ENCODE measurements around the gene INSYN1.
"Not testable (repeated sequence)": the region's sequence is repeated elsewhere in the genome, so short reads cannot be mapped to it uniquely, and the experiment has no call there.

INSYN1 gene

GRCh38 chr15:73714695-73715301 is 38.4 kb downstream of the INSYN1 start:
- no peak for DNase-seq (ENCODE audit: low read depth)

GRCh38 chr15:73712107-73712506 is 41.0 kb downstream of the INSYN1 start:
- DNase-seq (ENCODE audit: low read depth): no peak

- no peak for DNase-seq (ENCODE audit: low read depth)
These were observed 41.6 kb downstream of the INSYN1 start for GRCh38 chr15:73711526-73711925.

GRCh38 chr15:73710321-73710720 is 42.8 kb downstream of the INSYN1 start:
- DNase-seq (ENCODE audit: low read depth): no peak

- DNase-seq (ENCODE audit: low read depth): no peak
These were observed 43.5 kb downstream of the INSYN1 start for GRCh38 chr15:73709686-73710085.

DNA sequence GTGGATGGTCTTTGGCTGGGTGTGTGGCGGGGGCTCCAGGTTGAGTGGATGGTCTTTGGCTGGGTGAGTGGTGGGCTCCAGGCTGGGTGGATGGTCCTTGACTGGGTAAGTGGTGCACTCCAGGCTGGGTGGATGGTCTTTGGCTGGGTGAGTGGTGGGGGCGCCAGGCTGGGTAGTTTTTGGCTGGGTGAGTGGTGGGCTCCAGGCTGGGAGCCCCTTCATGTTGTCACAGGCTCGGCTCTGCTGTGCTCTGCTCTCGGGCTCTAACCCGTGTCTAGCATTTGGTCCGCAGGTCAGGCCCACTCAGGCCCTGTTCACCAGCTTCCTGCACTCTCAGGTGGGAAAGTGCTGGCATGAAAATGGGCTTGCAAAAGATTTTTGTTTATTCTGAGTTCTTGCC is 43.9 kb downstream of the INSYN1 start:
- no peak for DNase-seq (ENCODE audit: low read depth)

- DNase-seq (ENCODE audit: low read depth): no peak
These were observed 44.5 kb downstream of the INSYN1 start for GRCh38 chr15:73708691-73709090.

DNA sequence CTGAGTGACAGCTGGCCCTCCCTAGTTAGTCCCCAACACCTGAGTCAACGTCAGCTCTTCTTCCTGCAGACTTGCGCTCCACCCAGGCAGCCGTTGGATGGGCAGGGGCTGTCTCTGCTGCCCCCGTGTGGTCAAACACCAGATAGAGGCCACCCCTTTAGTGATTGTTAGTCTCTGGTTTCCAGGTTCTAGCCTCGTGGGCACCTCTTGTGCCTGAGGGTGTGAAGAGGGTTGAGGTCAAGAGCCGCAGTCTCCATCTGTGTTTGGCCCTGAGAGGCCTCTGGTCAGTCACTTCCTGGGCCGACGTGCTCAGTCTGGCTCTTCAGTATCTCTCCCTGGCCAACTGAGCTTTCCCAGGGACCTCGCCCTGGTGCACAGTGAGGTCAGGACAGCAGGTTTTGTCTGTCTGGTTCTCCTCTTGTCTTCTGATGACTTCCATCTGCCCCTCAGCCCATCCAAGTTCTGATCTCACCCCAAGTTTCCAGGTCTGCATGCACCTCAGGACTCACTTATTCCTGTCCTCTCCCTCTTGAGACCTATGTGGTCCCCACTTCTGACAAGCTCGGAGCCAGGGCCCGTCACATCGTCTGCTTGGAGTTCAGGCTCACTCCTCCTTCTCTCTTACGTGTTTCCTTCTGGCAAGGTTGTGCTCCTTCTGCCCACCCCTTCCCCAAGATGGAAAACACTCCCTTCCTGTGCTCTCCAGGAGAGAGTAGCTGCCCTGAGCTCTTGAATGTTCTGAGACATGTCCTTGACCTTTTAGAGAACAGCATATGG is 48.1 kb downstream of the INSYN1 start:
- DNase-seq (ENCODE audit: low read depth): peak; percentile 58

DNA sequence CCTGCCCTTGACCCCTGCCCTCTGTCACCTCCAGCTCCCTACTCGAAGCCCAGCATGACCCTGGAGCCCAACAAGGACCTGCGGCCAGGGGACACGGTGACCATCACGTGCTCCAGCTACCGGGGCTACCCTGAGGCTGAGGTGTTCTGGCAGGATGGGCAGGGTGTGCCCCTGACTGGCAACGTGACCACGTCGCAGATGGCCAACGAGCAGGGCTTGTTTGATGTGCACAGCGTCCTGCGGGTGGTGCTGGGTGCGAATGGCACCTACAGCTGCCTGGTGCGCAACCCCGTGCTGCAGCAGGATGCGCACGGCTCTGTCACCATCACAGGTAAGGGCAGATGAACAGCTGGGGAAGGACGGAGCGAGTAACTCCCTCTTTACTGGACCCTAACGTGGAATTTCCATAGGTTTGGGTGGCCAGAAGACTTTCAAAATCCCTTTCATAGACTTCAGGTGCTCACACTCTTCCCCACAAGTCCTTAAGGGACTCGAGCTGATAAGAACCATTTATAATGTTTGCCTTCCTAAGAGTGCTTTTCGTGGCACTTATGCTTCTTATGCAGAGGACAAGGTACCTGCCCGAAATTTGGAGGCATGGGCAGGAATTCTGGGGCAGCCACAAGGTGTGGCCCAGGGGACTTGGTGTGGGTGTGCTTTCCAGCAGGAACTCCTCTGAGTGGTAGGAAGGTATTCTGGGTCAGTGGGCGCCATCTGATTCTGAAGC is 48.8 kb downstream of the INSYN1 start:
- not testable (repeated sequence) for DNase-seq (ENCODE audit: low read depth)

GRCh38 chr15:73703601-73704000 is 49.5 kb downstream of the INSYN1 start:
- not testable (repeated sequence) for DNase-seq (ENCODE audit: low read depth)

- not testable (repeated sequence) for DNase-seq (ENCODE audit: low read depth)
These were observed 50.6 kb downstream of the INSYN1 start for GRCh38 chr15:73702311-73703239.

DNA sequence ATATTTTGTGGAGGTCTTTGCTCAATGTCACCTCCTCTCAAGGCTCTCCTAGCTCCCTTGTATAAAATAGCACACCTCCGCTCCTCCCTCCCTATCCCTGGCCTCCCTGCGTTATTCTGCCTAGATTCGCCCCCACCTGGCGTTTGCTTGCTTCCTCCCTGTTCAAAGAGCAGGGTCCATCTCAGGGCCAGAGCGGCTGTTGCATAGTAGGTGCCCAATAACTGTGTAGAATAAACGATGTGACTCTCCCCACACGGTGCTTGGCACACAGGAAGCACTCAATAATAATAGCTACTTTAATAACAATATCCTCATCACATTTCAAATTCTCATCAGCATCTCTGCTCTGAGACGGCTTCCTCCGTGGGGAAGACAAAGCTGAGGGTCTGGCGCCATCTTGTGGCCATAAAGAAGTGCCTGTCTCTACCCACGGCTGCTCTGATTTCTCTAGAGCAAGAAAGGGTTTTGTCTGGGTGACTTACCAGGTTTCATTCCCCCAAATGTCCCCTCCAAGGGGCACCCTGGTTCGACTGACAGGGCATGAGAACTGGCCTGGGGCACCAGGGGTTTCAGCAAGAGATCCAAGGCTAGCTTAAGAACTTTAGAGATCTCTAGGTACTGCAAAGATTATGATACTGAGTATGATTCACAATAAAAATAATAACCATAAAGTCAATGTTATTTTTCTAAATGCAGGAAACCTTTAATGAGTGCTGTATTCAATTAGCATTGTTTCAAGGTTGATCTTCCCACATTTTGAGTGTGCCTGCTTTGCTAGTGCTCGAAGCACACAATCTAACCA is 52.9 kb downstream of the INSYN1 start:
- peak; percentile 63 for DNase-seq (ENCODE audit: low read depth)

DNA sequence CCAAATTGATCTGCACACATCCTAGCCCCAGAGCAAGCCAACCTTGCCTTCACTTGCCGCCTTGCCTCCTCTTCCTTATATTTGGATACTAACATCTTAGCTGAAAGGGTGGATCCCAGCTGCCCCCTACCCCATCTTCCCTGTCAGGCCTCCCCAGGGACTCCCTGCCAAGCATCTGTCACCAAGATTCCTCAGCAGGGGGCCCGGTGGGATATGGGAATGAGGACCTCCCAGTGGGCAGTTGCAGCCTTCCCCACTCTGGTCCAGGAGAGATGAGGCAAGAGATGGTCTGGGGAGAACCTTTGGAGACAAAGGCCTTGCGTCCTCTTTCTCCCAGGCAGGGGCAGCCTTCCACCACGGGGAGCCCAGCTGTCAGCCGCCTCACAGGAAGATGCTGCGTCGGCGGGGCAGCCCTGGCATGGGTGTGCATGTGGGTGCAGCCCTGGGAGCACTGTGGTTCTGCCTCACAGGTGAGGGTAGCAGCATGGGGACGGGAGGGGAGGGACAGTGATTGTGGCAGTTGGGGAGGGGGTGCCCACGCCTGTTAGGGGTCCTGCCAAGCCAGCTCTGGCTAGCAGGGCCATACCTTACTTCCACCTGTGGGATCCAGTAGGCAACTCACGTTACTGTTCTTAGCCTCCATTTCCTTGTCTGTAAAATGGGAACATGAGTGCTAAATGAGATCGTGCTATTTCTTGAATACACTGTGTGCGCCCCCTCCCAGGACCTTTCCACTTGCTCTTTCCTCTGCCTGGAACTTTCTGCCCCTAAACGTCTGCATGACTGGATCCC is 53.7 kb downstream of the INSYN1 start:
- DNase-seq (ENCODE audit: low read depth): no peak

- DNase-seq (ENCODE audit: low read depth): peak; percentile 47
These were observed 56.1 kb downstream of the INSYN1 start for GRCh38 chr15:73697033-73697467.

- no peak for DNase-seq (ENCODE audit: low read depth)
These were observed 56.5 kb downstream of the INSYN1 start for GRCh38 chr15:73696641-73697001.

GRCh38 chr15:73695773-73696640 is 57.1 kb downstream of the INSYN1 start:
- no peak for DNase-seq (ENCODE audit: low read depth)

GRCh38 chr15:73694419-73694818 is 58.7 kb downstream of the INSYN1 start:
- DNase-seq (ENCODE audit: low read depth): no peak

- no peak for DNase-seq (ENCODE audit: low read depth)
These were observed 61.8 kb downstream of the INSYN1 start for GRCh38 chr15:73691396-73691795.

GRCh38 chr15:73688455-73688854 is 64.7 kb downstream of the INSYN1 start:
- no peak for DNase-seq (ENCODE audit: low read depth)
